Endothelial cell (in vitro differentiated cells): ENCODE measurements around the gene ID3. TPM values are rescaled to one million over a fixed set of nuclear protein-coding genes. Genes with fewer than 3 reads are reported as not detected.

Experiments
- DNase-seq: peaks from one replicate; pipeline ENCODE4 v3.0.0; 2021; ENCODE audit warnings: low spot score
- H3K27ac Mint-ChIP-seq: one replicate; pipeline ENCODE4 v1.8.0; 2021; ENCODE audit warnings: mixed read lengths, inconsistent platforms; ENCODE audit not compliant: unreplicated experiment
- H3K27me3 Mint-ChIP-seq: one replicate; pipeline ENCODE4 v1.8.0; 2021; ENCODE audit warnings: mild to moderate bottlenecking, moderate library complexity, mixed read lengths, inconsistent platforms; ENCODE audit not compliant: unreplicated experiment
- H3K36me3 Mint-ChIP-seq: one replicate; pipeline ENCODE4 v1.8.0; 2021; ENCODE audit warnings: mild to moderate bottlenecking, low read depth, mixed read lengths, inconsistent platforms; ENCODE audit not compliant: unreplicated experiment
- H3K4me1 Mint-ChIP-seq: one replicate; pipeline ENCODE4 v1.8.0; 2021; ENCODE audit warnings: mild to moderate bottlenecking, mixed read lengths, inconsistent platforms; ENCODE audit not compliant: unreplicated experiment
- H3K4me3 Mint-ChIP-seq: one replicate; pipeline ENCODE4 v1.8.0; 2021; ENCODE audit warnings: mild to moderate bottlenecking, mixed read lengths, inconsistent platforms; ENCODE audit not compliant: unreplicated experiment
- H3K9me3 Mint-ChIP-seq: one replicate; pipeline ENCODE4 v1.8.0; 2021; ENCODE audit warnings: mixed read lengths, inconsistent platforms; ENCODE audit not compliant: unreplicated experiment
- total RNA-seq: library from RNA; stranded (reverse); fragmentation: NEBNext Ultra II Directional; extraction: Animal tissue kit (Norgen Biotek cat#: 25700); gene quantifications from one replicate; pipeline ENCODE4 v1.2.1, GENCODE V29; 2021; ENCODE audit not compliant: unreplicated experiment
- TF ChIP-seq, protein P1 (sequence below): fragments of 200-600 bp; sonication (generic); IDR thresholded peaks from one replicate; pipeline ENCODE4 v1.5.0; 2021; ENCODE audit warnings: antibody characterized with exemption; ENCODE audit not compliant: unreplicated experiment

Gene ID3
- total RNA-seq, 1 donor from 2014 or later = 240 TPM

DNA sequence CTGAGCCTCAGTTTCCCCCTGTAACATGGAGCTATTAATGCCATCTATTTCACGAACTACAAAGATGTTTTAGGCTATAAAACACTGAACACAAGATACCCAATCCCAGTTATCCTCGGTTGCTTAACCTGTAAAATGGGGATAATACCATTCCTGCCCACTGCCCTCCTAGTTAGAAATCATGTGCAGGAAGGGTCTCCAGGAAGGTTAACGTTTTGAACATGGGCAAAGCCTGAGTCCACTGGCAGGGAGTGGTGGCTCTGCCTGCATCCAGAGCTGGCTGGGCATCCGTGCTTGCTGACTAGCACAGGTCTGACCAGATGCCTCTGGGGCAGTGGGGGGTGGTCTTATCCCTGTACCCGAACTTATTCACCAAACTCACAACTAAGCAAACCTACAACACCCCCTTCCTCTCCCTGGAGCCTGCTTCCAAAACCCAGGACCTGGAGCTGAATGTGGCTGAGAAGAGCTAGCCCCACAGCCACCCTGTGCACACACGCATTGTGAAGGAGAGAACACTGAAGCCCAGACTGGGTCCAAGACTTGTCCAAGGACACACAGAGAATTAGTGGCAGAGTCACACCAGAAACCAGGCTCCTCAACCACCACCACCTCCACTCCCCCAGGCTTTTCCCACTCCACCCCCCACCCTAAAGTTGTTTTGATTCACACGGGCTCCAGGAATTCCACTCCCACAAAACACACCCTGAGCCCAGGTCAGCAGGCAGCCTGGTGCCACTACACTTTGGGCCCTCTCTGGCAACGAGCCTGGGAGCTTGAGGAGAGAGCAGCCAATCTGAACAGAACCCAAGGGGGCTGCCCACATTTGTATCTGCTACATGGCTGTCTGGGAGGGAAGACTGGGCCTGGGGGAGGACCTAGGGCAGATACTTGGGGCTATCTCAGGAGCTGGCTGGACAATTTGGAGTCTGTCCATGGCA is 29.9 kb downstream of the ID3 start:
- Mint-ChIP-seq H3K27ac (no peak overlapping the region), H3K9me3 (no peaks in the 10 kb centered on the region), H3K4me1 (peaks cover 7% of the 10 kb centered on the region), H3K27me3 (peaks cover 5% of the 10 kb centered on the region), H3K4me3 (no peak overlapping the region), H3K36me3 (no peaks in the 10 kb centered on the region)
- TF ChIP-seq, protein P1, sequence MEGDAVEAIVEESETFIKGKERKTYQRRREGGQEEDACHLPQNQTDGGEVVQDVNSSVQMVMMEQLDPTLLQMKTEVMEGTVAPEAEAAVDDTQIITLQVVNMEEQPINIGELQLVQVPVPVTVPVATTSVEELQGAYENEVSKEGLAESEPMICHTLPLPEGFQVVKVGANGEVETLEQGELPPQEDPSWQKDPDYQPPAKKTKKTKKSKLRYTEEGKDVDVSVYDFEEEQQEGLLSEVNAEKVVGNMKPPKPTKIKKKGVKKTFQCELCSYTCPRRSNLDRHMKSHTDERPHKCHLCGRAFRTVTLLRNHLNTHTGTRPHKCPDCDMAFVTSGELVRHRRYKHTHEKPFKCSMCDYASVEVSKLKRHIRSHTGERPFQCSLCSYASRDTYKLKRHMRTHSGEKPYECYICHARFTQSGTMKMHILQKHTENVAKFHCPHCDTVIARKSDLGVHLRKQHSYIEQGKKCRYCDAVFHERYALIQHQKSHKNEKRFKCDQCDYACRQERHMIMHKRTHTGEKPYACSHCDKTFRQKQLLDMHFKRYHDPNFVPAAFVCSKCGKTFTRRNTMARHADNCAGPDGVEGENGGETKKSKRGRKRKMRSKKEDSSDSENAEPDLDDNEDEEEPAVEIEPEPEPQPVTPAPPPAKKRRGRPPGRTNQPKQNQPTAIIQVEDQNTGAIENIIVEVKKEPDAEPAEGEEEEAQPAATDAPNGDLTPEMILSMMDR = no peak
- DNase-seq = no peak

DNA sequence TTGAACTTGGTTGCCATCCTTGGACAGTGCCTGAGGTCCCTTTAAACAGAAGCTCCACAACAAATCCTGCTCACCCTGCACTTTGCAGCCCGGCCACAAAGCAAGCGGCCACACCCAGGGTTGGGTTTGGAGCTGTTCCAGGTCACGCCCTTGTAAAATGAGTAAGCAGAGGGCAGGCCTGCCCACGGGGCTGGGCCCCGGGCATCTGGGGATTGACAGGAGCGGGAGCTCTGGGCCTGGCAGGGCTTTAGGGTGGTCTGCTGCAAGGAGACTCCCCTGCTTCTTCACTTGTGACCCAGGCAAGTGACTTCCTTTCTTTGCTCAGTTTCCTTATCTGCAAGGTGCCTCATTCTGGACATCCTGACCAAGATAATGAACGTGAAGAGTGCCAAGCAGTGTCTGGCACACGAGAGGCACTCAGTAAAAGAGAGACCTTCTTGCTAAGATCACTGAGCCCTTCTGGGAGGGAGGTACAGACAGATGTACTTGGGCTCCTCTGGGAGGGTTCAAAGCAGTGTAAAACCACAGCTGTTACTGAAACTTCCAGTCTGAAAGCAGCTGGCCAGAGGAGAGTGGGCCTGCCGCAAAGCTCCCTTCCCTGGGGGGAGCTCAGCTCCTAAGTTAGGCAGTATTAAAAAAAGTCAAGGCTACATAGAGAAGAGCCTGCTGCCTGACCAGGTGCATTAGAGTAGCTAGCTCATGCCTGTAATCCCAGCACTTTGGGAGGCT is 30.9 kb downstream of the ID3 start:
- DNase-seq = no peak
- H3K27me3 Mint-ChIP-seq = peaks cover 5% of the 10 kb centered on the region
- H3K9me3 Mint-ChIP-seq = no peaks in the 10 kb centered on the region
- H3K36me3 Mint-ChIP-seq = no peaks in the 10 kb centered on the region
- no peak overlapping the region for H3K27ac Mint-ChIP-seq
- H3K4me1 Mint-ChIP-seq = peaks cover 7% of the 10 kb centered on the region
- TF ChIP-seq, protein P1 = no peak
- no peak overlapping the region for H3K4me3 Mint-ChIP-seq

DNA sequence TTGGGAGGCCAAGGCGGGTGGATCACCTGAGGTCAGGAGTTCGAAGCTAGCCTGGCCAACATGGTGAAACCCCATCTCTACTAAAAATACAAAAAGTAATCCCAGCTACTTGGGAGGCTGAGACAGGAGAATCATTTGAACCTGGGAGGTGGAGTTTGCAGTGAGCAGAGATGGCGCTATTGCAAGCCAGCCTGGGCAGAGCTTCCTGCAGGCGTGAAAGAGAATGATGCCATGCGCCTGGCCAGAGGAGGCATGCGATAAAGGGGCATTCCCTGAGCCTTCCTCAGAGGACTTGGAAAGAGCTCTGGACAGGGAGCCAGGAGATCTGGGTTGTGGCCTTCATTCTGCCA is 31.4 kb downstream of the ID3 start:
- Mint-ChIP-seq H3K27ac (no peak overlapping the region), H3K27me3 (peaks cover 5% of the 10 kb centered on the region), H3K36me3 (no peaks in the 10 kb centered on the region), H3K4me3 (no peak overlapping the region), H3K4me1 (peaks cover 7% of the 10 kb centered on the region), H3K9me3 (no peaks in the 10 kb centered on the region)
- TF ChIP-seq, protein P1 = no peak
- DNase-seq = no peak

DNA sequence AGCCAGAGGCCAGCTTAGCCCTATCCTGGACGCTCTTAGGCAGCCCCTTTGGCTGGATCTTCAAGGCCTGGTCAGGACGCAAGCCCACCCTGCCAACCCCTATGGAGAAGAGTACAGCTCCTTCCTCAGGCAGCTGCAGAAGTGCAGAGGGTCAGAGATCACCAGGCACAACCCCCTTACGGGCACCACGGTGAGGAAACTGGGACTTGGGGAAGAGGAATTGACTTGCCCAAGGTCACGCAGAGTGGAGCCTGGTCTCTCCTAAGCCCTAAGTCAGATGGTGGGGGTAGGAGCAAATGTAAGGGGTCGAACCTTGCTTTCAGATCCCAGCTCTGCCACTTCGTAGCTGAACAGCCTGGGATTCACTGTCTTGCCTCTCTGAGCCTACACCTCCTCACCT is 31.9 kb downstream of the ID3 start:
- Mint-ChIP-seq H3K4me1 (peaks cover 7% of the 10 kb centered on the region), H3K27me3 (peaks cover 5% of the 10 kb centered on the region), H3K36me3 (no peaks in the 10 kb centered on the region), H3K27ac (no peak overlapping the region), H3K9me3 (no peaks in the 10 kb centered on the region), H3K4me3 (no peak overlapping the region)
- DNase-seq = no peak
- TF ChIP-seq, protein P1 = no peak
